Peyer's patch (tissue), 4 donors: ENCODE measurements around the gene PRICKLE1. TPM values are rescaled to one million over a fixed set of nuclear protein-coding genes. Genes with fewer than 3 reads are reported as not detected.

ENCODE experiments used
- DNase-seq, 3 donors: peaks; one replicate each; pipeline ENCODE4 v3.0.0-alpha.2; 2017 to 2019
- H3K27ac ChIP-seq, 4 donors: fragments of 200-600 bp; sonication (generic); one replicate each; pipeline ENCODE4 v1.5.1; 2016 to 2019
- H3K27me3 ChIP-seq, 2 donors: fragments of 200-600 bp; sonication (generic); one replicate each; pipeline ENCODE4 v1.5.1; 2019
- H3K36me3 ChIP-seq, 3 donors: fragments of 200-600 bp; sonication (generic); one replicate each; pipeline ENCODE4 v1.5.1; 2016 to 2019
- H3K4me1 ChIP-seq, 4 donors: fragments of 200-600 bp; sonication (generic); one replicate each; pipeline ENCODE4 v1.5.1; 2016 to 2019
- H3K4me3 ChIP-seq, 4 donors: fragments of 200-600 bp; sonication (generic); 1 replicate in 3 of 4; 2 replicates in 1 of 4; pipeline ENCODE4 v1.5.1; 2016 to 2019; ENCODE audit warnings: mild to moderate bottlenecking in 1 of 4
- H3K9me3 ChIP-seq, 4 donors: fragments of 200-600 bp; sonication (generic); one replicate each; pipeline ENCODE4 v1.5.1; 2016 to 2019; ENCODE audit warnings: mild to moderate bottlenecking in 1 of 4
- CTCF ChIP-seq, 6 experiments: fragments of 450-650 bp in 4 of 6; fragments of 200-600 bp in 2 of 6; sonication (generic) in 1 of 6; IDR thresholded peaks; one replicate each; pipeline ENCODE4 v1.5.1; 2017 to 2019; ENCODE audit warnings: antibody characterized with exemption in 6 of 6, mild to moderate bottlenecking in 3 of 6, moderate library complexity in 1 of 6
- POLR2A ChIP-seq, 2 donors: fragments of 450-650 bp; IDR thresholded peaks; one replicate each; pipeline ENCODE4 v1.5.1; 2017; ENCODE audit warnings: antibody characterized with exemption in 2 of 2, mild to moderate bottlenecking in 2 of 2, moderate library complexity in 2 of 2
- total RNA-seq, 4 donors: library from RNA; depleted of rRNA; stranded (reverse); fragments of >200 nt; gene quantifications; one replicate each; pipeline ENCODE4 v1.1.0, GENCODE V29; 2016

The PRICKLE1 gene
- total RNA-seq, 4 donors from 2014 or later: 0.53 to 12.6 (median 6.3) TPM

- Histone ChIP-seq H3K27ac (no peak overlapping the region), H3K9me3 (no peaks in the 10 kb centered on the region), H3K4me1 (no peaks in the 10 kb centered on the region), H3K4me3 (no peak overlapping the region), H3K27me3 (no peaks in the 10 kb centered on the region), H3K36me3 (no peaks in the 10 kb centered on the region)
- no peak for TF ChIP-seq POLR2A (IDR thresholded peaks at IDR 0.05)
- no peak for TF ChIP-seq CTCF (IDR thresholded peaks at IDR 0.05)
- no peak for DNase-seq
Measured at GRCh38 chr12:42612231-42612613, 22.7 kb upstream of the PRICKLE1 start.

GRCh38 chr12:42611571-42612230, 22.2 kb upstream of the PRICKLE1 start:
- H3K9me3 ChIP-seq: no peaks in the 10 kb centered on the region
- no peak overlapping the region for H3K4me3 ChIP-seq
- H3K27me3 ChIP-seq: no peaks in the 10 kb centered on the region
- no peak for DNase-seq
- no peak for TF ChIP-seq CTCF (IDR thresholded peaks at IDR 0.05)
- no peak for TF ChIP-seq POLR2A (IDR thresholded peaks at IDR 0.05)
- H3K36me3 ChIP-seq: no peaks in the 10 kb centered on the region
- H3K27ac ChIP-seq: no peak overlapping the region
- H3K4me1 ChIP-seq: no peaks in the 10 kb centered on the region

GRCh38 chr12:42609605-42610004, 20.1 kb upstream of the PRICKLE1 start:
- TF ChIP-seq CTCF (IDR thresholded peaks at IDR 0.05): no peak
- no peak for TF ChIP-seq POLR2A (IDR thresholded peaks at IDR 0.05)

GRCh38 chr12:42608196-42608825, 18.8 kb upstream of the PRICKLE1 start:
- H3K4me3 ChIP-seq: no peak overlapping the region
- H3K4me1 ChIP-seq: no peaks in the 10 kb centered on the region
- no peak overlapping the region for H3K27ac ChIP-seq
- TF ChIP-seq POLR2A (IDR thresholded peaks at IDR 0.05) (no peak), CTCF (IDR thresholded peaks at IDR 0.05) (no peak)
- no peaks in the 10 kb centered on the region for H3K9me3 ChIP-seq
- no peaks in the 10 kb centered on the region for H3K36me3 ChIP-seq
- DNase-seq: no peak
- H3K27me3 ChIP-seq: no peaks in the 10 kb centered on the region

More at GRCh38 chr12:42609605-42610004, 20.1 kb upstream of the PRICKLE1 start:
- H3K4me3 ChIP-seq: no peak overlapping the region
- H3K9me3 ChIP-seq: no peaks in the 10 kb centered on the region
- H3K27ac ChIP-seq: no peak overlapping the region
- no peaks in the 10 kb centered on the region for H3K27me3 ChIP-seq
- H3K36me3 ChIP-seq: no peaks in the 10 kb centered on the region
- no peak for DNase-seq
- H3K4me1 ChIP-seq: no peaks in the 10 kb centered on the region

- no peak overlapping the region for H3K4me3 ChIP-seq
Measured at GRCh38 chr12:42607584-42608058, 18.1 kb upstream of the PRICKLE1 start.

More at GRCh38 chr12:42607584-42608058, 18.1 kb upstream of the PRICKLE1 start:
- Histone ChIP-seq H3K27me3 (no peaks in the 10 kb centered on the region), H3K4me1 (no peaks in the 10 kb centered on the region), H3K27ac (no peak overlapping the region), H3K36me3 (no peaks in the 10 kb centered on the region), H3K9me3 (no peaks in the 10 kb centered on the region)
- no peak for TF ChIP-seq CTCF (IDR thresholded peaks at IDR 0.05)
- TF ChIP-seq POLR2A (IDR thresholded peaks at IDR 0.05): no peak
- no peak for DNase-seq
